Esophagus squamous epithelium (tissue), 4 donors: ENCODE data around the gene KCNK6.

Source experiments
- POLR2A ChIP-seq, 4 donors: fragments of 450-650 bp; IDR thresholded peaks; one replicate each; pipeline ENCODE4 v1.6.1; 2017; ENCODE audit warnings: antibody characterized with exemption in 4 of 4, mild to moderate bottlenecking in 4 of 4, moderate library complexity in 3 of 4
- TF ChIP-seq, protein P1 (sequence below), 6 experiments: fragments of 450-650 bp in 4 of 6; fragments of 200-600 bp in 2 of 6; sonication (generic) in 2 of 6; IDR thresholded peaks; one replicate each; pipeline ENCODE4 v1.5.1; 2016 to 2019; ENCODE audit warnings: antibody characterized with exemption in 6 of 6, mild to moderate bottlenecking in 4 of 6, moderate library complexity in 4 of 6

DNA sequence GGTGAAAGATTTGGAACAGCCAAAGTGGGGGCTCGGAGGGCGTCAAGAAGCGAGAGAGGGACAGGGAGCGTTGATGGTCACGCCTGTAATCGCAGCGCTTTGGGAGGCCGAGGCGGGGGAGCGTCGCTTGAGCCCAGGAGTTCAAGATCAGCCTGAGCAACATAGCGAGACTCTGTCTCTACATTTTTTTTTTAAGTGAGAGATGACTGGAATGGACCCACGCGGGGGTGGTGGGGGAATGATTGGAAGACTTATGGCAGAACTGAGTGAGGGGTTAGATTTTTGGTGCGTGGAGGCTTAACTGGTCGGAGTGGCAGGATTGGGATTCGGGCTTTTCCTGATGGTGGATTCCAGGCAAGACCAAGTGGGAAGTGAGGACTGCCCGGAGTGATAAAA lies 55.5 kb downstream of the KCNK6 start:
- TF ChIP-seq, protein P1, sequence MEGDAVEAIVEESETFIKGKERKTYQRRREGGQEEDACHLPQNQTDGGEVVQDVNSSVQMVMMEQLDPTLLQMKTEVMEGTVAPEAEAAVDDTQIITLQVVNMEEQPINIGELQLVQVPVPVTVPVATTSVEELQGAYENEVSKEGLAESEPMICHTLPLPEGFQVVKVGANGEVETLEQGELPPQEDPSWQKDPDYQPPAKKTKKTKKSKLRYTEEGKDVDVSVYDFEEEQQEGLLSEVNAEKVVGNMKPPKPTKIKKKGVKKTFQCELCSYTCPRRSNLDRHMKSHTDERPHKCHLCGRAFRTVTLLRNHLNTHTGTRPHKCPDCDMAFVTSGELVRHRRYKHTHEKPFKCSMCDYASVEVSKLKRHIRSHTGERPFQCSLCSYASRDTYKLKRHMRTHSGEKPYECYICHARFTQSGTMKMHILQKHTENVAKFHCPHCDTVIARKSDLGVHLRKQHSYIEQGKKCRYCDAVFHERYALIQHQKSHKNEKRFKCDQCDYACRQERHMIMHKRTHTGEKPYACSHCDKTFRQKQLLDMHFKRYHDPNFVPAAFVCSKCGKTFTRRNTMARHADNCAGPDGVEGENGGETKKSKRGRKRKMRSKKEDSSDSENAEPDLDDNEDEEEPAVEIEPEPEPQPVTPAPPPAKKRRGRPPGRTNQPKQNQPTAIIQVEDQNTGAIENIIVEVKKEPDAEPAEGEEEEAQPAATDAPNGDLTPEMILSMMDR (IDR thresholded peaks at IDR 0.05): no peak
- TF ChIP-seq POLR2A (IDR thresholded peaks at IDR 0.05): no peak
